DMS53 (cell line): ENCODE measurements around the gene TUBA4A.
A peak's percentile ranks its signal among the peaks of the same experiment; 100 is the strongest.

Experiments used
- DNase-seq: peaks from one replicate; lab custom pipeline; 2025; lab: John Stamatoyannopoulos, UW

TUBA4A gene

DNA sequence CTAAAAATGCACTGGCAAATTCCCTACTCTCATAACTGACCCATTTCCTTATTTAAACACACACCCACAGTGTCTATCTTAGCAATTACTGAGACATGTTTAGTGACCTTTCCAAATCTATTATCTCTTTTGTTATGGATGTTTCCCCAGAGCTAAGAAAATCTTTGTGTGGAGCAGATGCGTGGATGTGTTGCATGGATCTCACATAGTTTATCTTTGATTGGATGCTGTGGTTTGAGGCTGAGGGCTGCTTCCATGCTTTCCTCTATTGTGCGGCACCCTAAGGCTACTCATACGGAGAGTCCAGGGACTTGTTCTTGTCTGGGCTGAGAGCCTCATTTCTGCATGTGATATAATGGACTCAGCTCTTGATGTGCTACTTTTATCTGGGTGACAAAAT, 19.4 kb downstream of the TUBA4A start:
- DNase-seq: no peak

DNA sequence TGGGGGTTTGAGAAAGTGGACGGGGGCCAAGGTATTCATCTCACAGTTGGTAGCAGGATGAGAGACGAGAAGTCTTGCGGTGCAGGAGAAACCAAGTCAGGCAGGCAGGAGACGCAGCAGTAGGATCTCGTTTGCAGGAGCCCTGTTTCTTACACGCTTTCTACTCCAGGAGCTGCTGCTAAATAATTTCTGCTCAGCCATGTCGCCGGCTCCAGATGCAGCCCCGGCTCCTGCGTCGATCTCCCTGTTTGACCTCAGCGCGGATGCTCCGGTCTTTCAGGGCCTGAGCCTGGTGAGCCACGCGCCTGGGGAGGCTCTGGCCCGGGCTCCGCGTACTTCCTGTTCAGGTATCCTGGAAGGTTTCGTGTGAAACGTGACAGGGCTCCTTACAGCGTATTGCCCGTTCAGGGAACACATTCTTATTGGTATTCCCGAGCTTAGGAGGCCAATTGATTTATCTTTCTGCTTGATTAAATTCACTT, 23.6 kb downstream of the TUBA4A start:
- peak; percentile 80 for DNase-seq

DNA sequence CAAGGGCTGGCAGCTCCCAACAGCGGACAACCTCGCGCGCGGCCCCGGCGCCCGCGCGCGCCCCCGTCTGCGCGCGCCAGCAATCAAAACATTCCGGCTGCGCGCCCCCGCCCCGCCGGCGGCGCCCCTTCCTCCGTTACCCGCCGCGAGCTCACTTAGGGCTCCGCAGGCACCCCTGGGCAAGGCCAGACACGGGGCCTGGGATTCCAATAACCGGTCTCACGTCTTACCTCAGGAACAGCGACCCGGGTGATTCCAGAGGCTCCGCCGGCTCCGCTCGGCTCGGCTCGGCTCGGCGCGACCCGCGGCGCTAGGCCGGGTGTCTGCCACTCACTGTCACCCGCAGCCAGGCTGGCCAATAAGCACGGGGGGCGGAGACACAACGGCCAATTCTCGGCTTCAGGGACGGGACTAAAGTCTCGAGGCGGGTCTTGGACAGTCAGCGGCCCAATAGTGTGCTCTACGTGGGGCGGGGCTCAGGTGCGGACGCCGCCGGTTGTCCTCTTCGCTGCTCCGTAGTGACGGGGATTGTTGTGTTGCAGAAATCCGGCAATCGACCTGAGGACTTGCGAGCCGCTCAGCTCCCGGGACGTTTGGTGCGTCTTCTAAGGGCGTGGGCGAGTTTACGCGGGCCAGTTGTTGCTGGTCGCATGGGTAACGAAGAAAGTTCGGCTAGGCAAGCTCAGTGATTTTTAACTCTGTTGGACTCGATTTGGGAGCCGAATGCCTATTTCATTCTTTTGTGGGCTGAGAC, 24.2 kb downstream of the TUBA4A start, which contains the start of the genes ANKZF1 and ATG9A:
ANKZF1 (plus strand) TSS at position 502 of the 754 bp plus-strand sequence. CDS start 452 bp downstream, outside the sequence.
ATG9A (minus strand) TSS at position 332 of the 754 bp plus-strand sequence. CDS start 1,612 bp downstream, outside the sequence.
- DNase-seq: peak; percentile 99

DNA sequence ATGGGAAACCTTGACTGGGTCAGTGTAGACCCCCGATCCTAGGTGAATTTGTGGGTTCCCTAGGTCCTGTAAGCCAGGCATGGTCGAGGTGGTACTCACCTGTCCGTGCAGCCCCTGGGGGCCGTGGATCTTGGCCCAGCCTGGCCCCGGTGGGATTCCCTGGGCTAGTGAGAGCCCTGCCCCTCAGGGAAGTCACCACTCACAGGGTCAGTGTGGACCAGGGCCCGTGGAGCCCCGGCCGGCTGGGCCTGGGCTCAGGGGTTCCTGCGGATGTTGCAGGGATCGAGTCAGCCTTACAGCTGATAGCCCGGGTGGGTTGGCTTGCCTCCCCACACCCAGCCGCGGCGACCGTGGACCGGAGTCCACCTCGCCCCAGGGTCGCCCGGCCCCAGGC, 24.8 kb downstream of the TUBA4A start:
- no peak for DNase-seq

- peak; percentile 22 for DNase-seq
Measured at GRCh38 chr2:219228041-219228910, 25.4 kb downstream of the TUBA4A start.

GRCh38 chr2:219225350-219225749, 28.4 kb downstream of the TUBA4A start:
- no peak for DNase-seq

DNA sequence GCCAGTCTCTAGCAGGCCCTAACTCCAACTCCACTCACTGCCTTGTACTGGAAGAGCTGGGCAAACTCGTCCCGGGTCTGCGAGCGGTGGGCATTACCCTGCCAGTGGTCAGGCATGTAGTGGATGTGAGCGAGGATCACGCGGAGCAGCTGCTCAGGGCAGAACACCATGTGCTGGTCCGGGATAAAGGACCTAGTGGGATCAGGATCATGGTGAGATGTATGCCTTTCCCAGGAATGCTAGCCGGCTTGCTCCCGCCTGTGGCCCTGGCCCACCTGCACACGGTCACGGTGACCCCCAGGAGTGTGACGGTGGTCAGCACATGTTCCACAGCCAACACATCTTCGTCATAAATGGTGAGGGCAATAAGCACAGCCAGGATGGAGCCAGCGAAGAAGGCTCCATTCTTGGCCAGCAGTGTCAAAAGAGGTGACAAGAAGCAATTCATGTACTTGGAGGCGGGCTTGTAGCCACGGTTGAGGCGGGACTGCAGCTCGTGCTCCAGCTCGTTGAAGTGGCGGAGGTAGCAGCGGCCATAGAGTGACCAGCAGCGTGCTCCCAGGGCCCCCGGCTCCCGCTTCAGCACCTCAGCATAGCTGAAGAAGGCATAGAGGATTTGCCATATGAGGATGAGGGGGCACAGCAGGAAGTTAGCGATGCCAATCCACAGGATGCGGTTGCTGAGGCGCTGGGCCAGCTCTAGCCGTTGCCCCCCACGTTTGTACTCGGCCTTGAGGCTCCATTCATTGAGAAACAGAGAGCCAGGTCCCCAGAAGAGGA, 29.7 kb downstream of the TUBA4A start:
- DNase-seq: no peak

GRCh38 chr2:219221957-219222518, 31.7 kb downstream of the TUBA4A start:
- DNase-seq: no peak

DNA sequence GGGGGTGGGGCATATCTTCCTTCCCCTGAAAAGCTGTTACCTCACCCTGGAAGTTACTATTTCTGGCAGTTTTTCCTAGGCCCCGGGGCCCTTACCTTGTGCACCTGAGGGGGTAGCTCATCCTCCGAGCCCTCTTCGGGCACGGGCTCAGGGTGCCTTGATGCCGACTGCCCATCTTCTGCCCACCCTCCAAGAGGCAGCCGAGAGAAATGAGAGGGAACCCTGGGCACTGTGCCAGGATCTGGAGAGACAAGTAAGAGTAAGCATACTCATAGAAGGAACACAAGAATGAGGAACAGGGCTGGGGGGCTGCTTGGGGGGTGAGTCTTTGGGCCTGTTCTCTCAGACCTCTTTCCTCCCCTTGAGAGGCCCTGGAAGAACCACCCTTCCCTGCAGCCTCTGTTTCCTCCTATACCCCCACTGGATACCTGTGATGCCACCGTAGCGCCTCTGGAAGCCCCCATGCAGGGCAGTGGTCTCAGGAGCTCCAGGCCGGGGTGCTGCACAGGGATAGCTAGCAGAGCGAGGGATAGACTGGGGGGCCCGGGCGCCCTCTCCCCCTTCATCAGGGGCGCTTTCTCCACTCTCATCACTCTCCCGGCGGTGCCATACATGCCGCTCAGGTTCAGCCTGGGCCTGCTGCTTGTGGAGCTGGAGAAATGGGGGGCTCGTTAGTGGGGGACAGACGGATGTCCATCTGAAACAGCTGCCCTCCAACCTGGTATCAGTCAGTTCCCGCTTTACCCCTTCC, 32.9 kb downstream of the TUBA4A start:
- no peak for DNase-seq

DNA sequence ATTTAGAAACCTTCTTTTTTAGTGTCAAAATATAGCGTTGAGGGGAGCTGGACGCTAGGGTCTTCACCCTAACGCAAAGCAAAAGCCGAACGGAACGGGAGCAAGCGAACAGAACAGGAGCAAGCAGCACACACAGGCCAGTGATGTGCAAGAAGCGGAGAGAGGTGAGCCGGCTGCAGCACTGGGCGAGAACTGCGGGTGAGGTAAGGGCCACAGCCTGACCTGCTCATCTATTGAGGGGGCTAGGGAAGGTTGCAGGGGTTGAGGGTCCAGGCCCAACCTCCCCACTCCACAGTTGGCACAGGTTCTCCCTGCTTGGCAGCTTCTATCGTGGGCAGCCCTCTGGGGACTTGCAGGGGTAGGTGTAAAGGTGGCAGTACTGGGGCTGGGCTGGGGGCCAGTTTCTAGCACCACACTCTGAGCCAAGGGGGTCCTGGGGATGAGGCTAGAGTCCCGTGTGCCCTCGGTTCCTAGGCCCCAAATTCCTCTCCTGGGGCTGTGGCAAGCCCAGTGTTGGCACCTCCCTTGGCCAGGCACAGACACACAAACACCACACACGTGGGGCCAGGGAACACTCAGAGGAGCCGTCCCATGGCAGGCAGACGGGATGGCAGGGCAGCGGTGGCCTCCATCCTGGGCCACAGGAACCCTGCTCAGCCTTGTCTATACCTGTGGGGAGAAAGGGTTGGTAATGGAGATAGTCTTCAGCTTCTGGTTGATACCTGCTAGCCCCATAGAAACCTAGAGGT, 33.8 kb downstream of the TUBA4A start:
- DNase-seq: no peak

DNA sequence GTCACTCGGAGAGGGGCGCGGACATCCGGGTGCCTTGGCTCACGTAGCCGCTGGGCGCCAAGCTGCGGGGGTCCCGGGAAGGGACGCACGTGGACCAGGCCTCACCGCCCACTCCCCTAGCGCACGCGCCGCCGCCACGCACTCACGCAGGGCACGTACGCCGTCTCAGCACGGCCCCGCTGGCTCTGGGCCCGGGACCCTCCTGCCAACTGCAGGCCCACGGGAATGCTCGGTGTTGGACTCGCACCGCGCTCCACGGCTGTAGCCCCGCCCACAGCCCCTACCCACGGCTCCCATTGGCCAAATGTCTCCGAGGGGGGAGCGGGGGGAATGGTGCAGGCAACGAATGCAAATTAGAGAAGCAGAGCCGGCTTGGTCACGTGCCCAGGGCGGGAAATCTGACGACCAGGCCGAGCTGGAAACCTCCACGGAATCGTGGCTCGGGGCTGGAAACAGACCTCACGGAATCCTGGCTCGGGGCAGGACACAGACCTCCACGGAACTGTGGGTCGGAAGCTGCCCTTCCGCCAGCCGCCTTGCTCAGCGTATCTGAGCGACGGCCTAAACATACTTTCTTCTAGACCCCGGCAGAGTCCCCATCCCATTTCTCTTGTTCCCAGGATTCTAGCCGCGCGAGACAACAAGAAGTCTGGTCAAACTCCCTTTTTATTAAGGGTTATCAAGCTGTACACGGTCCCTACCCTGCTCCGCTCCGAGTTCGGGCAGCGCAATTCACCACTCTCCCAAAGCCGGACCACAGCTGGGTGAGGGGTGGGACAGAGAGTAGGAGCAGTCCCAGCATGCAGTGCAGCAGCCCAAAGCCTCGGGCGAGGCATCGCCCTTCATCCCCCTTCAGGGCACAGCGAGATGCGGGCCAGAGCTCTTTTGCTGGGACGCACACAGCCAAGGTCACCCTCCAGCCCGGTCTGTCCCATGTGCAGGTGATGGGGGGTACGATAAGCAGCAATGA, 34.7 kb downstream of the TUBA4A start, which contains the start of gene ABCB6:
ABCB6 (minus strand) TSS at position 227 of the 970 bp plus-strand sequence. CDS start 285 bp downstream, outside the sequence.
- peak; percentile 97 for DNase-seq

DNA sequence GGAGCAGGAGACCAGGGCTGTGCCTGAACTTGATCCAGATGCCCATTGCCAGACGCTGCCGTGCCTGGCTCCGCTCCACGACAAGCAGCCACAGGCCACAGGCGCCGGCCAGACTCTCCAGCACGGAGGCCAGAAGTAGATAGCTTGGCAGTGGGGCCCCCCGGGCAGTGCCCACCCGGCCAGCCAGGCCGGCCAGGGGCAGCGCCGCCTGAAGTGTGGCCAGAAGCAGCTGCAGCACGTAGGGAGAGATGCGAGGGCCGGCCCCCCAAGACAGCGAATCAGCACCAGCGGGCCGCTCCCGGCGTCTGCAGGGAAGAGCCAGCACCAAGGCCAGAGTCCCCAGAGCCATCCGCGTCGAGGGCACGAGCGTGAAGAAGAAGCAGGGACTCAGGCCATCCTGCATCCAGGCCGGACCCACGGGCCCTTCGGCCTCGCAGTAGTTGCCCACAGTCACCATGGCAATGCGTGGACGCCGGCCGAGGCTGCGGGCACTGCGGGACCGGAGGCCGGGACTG, 35.4 kb downstream of the TUBA4A start:
- DNase-seq: peak; percentile 85

- no peak for DNase-seq
Measured at GRCh38 chr2:219216535-219216915, 37.2 kb downstream of the TUBA4A start.

DNA sequence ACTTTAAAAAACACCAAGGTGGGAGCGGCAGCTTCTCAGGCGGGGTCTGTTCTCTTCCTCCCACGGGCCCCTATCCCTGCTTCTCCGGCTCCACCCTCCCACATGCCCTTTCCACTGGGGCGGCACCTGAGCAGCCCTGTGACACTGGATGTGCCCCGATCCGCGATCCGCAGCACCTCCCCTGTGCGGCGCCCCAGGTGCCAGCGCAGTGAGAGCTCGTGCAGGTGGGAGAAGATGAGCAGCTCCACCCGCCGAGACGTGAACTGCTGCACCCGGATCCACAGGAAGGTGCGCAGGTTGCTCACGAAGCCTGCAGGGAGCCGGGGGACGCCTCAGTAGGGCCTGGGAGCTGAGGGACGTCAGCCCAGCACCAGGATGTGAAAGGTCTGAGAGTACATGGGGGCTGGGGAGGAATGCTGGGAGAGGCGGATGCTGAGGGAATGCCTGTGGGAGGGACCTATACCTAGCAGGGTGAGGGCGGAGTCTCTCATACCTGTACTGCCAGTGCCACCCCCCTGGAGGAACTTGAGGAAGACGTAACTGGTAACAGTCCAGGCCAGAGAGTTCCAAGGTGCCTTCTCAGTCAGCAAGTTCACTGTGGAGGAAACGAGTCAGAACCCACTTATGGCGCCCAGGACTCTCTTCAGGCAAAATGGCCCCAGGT, 37.7 kb downstream of the TUBA4A start:
- DNase-seq: no peak

DNA sequence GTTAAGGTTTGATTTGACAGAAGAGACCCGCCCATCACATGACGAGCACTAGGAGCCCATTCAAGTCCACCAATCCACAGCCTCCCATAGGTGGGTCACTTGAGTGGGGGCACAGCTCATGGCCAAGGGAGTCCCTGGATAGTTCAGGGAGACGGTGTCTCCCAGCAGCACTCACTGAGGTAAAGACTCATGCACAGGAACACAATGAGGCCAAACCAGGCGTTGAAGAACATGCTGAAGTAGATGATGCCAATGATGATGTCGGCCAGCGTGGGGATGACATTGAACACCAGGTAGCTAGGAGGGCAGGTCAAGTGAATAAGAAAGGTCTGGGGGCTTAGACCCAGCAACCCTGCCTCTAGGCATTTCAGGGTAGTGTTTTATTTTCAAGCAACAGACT, 38.9 kb downstream of the TUBA4A start:
- DNase-seq: no peak

- no peak for DNase-seq
Measured at GRCh38 chr2:219214141-219214540, 39.6 kb downstream of the TUBA4A start.

DNA sequence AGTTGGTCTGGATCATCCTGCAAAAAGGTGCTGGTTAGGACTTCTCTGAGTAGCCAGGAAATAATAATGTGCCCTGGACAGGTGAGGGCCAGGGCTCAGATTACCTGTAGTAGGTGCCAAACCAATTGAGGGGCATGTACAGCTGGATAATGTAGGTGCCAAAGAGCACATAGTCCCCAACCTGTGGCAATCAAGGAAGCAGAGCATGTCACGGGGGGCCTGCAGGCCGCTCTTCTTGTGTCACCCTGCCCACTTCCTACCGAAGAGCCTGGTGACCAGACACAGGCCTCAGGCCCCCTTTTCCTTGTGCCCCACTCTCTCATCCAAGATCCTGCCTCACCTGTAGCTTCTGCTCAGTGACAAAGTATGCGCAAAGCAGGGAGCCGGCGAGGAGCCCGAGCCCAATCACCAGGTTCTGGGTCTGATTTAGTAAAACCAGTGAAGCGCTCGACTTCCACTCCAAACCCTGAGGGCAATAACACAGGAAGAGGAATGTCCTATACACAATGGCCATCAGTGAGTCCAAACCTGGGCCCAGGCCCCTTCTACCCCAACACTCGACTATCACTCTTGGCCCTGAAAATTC, 40.1 kb downstream of the TUBA4A start:
- no peak for DNase-seq

DNA sequence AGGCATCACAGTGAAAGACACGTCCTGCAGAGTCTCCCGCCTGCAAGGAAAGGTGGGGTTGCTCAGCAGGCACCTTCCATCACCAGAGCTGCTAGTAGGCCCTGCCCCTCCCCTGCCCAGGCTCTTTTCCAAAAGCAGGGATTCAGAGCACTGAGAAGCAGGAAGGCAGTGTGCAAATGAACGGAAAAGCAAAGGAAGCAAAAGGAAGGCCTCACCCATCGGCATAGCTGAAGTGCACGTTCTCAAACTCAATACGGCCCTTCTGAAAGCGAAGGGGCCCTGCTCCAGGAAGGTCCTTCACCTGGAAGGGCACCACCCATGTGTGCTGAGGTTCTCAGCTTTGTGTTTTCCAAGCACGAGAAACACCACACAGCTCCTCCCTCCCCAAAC, 40.7 kb downstream of the TUBA4A start:
- DNase-seq: no peak
